NT2/D1 (cell line): Measurements from ENCODE around the gene ARL14EP.

ENCODE experiments used
- SUZ12 ChIP-seq: IDR thresholded peaks from 2 replicates; pipeline ENCODE4 v1.6.1; 2011; ENCODE audit not compliant: insufficient read length, insufficient read depth; ENCODE audit errors: extremely low read depth
- YY1 ChIP-seq: IDR thresholded peaks from 2 replicates; pipeline ENCODE4 v1.6.1; 2011; ENCODE audit not compliant: insufficient read length, insufficient read depth
- ZNF274 ChIP-seq: IDR thresholded peaks from 2 replicates; pipeline ENCODE4 v1.6.1; 2011; ENCODE audit warnings: mild to moderate bottlenecking, low read depth, low read length

- TF ChIP-seq YY1, result no peak
- no peak for TF ChIP-seq SUZ12
- no peak for TF ChIP-seq ZNF274
These were observed 713 bp upstream of the ARL14EP start for GRCh38 chr11:30322191-30322590.
